Measurements from ENCODE around the gene REV1.

Gene REV1

DNA sequence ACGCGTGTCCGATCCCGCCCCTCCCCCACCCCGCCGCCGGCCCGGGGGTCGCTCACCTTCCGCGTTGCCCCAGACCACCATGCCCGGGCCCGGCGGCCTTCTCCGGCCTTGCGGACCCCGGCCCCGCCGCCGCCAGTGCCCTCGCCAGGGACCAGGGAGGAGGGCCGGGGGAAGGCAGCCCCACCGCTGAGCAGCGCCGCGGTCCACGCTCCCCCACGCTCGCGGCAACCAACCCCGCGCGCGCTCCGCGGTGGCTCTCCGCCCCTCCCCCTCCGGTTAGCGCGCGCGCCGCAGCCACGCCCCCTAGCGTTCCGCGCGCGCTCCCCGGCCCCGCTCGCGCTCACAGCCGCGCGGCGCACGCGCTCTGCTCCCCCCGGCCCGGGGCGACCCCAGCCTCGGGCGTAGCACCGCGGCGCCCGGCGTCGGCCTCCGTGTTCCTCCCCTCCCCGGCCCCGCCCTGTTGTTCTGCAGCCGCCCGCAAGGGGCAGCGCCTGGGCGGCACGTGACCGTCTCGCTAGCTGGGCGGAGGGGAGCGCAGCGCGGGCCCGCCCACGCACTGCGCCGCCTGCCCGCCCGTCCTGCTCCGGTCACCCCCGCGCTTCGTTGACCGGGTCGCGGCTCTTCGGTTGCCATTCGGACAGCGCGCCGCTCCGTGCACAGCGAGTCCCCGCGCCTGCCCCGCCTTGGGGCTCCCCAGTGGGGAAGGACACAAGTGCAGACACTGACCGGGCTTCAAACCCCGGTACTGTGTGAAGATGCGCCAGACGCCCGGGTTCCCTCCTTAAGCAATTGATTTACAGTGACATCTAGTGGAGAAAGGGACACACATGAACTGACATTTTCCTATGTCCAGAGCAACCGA, at the start of gene REV1 (continued):
- no peak for TF ChIP-seq ZSCAN5A (tag by site-specific recombination; IDR thresholded peaks at IDR 0.05)
- TF ChIP-seq, protein P1, sequence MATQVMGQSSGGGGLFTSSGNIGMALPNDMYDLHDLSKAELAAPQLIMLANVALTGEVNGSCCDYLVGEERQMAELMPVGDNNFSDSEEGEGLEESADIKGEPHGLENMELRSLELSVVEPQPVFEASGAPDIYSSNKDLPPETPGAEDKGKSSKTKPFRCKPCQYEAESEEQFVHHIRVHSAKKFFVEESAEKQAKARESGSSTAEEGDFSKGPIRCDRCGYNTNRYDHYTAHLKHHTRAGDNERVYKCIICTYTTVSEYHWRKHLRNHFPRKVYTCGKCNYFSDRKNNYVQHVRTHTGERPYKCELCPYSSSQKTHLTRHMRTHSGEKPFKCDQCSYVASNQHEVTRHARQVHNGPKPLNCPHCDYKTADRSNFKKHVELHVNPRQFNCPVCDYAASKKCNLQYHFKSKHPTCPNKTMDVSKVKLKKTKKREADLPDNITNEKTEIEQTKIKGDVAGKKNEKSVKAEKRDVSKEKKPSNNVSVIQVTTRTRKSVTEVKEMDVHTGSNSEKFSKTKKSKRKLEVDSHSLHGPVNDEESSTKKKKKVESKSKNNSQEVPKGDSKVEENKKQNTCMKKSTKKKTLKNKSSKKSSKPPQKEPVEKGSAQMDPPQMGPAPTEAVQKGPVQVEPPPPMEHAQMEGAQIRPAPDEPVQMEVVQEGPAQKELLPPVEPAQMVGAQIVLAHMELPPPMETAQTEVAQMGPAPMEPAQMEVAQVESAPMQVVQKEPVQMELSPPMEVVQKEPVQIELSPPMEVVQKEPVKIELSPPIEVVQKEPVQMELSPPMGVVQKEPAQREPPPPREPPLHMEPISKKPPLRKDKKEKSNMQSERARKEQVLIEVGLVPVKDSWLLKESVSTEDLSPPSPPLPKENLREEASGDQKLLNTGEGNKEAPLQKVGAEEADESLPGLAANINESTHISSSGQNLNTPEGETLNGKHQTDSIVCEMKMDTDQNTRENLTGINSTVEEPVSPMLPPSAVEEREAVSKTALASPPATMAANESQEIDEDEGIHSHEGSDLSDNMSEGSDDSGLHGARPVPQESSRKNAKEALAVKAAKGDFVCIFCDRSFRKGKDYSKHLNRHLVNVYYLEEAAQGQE (tag by site-specific recombination; IDR thresholded peaks at IDR 0.05), result 0 out of 2 replicates have a peak, but pooled peaks have one; percentile 19
- 0 out of 2 replicates have a peak, but pooled peaks have one; percentile 41 for TF ChIP-seq ZFP37 (tag by site-specific recombination; IDR thresholded peaks at IDR 0.05)
- no peak for TF ChIP-seq ZNF777 (tag by site-specific recombination; IDR thresholded peaks at IDR 0.05; ENCODE audit: borderline replicate concordance)
- TF ChIP-seq ZNF2 (tag by site-specific recombination; IDR thresholded peaks at IDR 0.05), result peak; percentile 54; the same call in 1 of the 2 replicates
- TF ChIP-seq ZNF843 (tag by site-specific recombination; IDR thresholded peaks at IDR 0.05), result peak; percentile 31; the same call in 1 of the 2 replicates
- TF ChIP-seq ZNF768 (tag by site-specific recombination; IDR thresholded peaks at IDR 0.05), result no peak
- no peak for TF ChIP-seq BCL11B (tag by site-specific recombination; IDR thresholded peaks at IDR 0.05; ENCODE audit: low read depth)
- TF ChIP-seq ZNF274 (IDR thresholded peaks at IDR 0.05; ENCODE audit: low read length), result no peak
- TF ChIP-seq ZNF274 (tag by site-specific recombination; IDR thresholded peaks at IDR 0.05; ENCODE audit: borderline replicate concordance), result no peak
- no peak for TF ChIP-seq ZNF266 (tag by site-specific recombination; IDR thresholded peaks at IDR 0.05; ENCODE audit: low read depth)
- TF ChIP-seq, protein P2, sequence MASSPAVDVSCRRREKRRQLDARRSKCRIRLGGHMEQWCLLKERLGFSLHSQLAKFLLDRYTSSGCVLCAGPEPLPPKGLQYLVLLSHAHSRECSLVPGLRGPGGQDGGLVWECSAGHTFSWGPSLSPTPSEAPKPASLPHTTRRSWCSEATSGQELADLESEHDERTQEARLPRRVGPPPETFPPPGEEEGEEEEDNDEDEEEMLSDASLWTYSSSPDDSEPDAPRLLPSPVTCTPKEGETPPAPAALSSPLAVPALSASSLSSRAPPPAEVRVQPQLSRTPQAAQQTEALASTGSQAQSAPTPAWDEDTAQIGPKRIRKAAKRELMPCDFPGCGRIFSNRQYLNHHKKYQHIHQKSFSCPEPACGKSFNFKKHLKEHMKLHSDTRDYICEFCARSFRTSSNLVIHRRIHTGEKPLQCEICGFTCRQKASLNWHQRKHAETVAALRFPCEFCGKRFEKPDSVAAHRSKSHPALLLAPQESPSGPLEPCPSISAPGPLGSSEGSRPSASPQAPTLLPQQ (tag by site-specific recombination; IDR thresholded peaks at IDR 0.05), result peak; percentile 69
- no peak for TF ChIP-seq ZNF155 (tag by site-specific recombination; IDR thresholded peaks at IDR 0.05)
- TF ChIP-seq ZNF654 (tag by site-specific recombination; IDR thresholded peaks at IDR 0.05; ENCODE audit: low read depth), result peak; percentile 90
- TF ChIP-seq ZNF211 (tag by site-specific recombination; IDR thresholded peaks at IDR 0.05; ENCODE audit: low read depth), result no peak
- TF ChIP-seq KLF1 (tag by site-specific recombination; IDR thresholded peaks at IDR 0.05), result peak; percentile 76
- no peak for TF ChIP-seq ZNF664 (tag by site-specific recombination; IDR thresholded peaks at IDR 0.05)
- peak; percentile 91 for TF ChIP-seq ZBTB20 (tag by site-specific recombination; IDR thresholded peaks at IDR 0.05)
- no peak for TF ChIP-seq ZNF148 (tag by site-specific recombination; IDR thresholded peaks at IDR 0.05; ENCODE audit: borderline replicate concordance)
- TF ChIP-seq, protein P3, sequence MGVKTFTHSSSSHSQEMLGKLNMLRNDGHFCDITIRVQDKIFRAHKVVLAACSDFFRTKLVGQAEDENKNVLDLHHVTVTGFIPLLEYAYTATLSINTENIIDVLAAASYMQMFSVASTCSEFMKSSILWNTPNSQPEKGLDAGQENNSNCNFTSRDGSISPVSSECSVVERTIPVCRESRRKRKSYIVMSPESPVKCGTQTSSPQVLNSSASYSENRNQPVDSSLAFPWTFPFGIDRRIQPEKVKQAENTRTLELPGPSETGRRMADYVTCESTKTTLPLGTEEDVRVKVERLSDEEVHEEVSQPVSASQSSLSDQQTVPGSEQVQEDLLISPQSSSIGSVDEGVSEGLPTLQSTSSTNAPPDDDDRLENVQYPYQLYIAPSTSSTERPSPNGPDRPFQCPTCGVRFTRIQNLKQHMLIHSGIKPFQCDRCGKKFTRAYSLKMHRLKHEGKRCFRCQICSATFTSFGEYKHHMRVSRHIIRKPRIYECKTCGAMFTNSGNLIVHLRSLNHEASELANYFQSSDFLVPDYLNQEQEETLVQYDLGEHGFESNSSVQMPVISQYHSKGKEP (tag by site-specific recombination; IDR thresholded peaks at IDR 0.05), result 0 out of 2 replicates have a peak, but pooled peaks have one; percentile 8
- TF ChIP-seq ZBTB7A (tag by site-specific recombination; IDR thresholded peaks at IDR 0.05; ENCODE audit: low read depth), result no peak
- no peak for TF ChIP-seq ZNF354C (tag by site-specific recombination; IDR thresholded peaks at IDR 0.05; ENCODE audit: borderline replicate concordance, low read depth)
- TF ChIP-seq ZNF629 (tag by site-specific recombination; IDR thresholded peaks at IDR 0.05), result peak; percentile 56; the same call in 1 of the 2 replicates
- TF ChIP-seq ZNF558 (tag by site-specific recombination; IDR thresholded peaks at IDR 0.05), result no peak
- no peak for TF ChIP-seq ZNF175 (tag by site-specific recombination; IDR thresholded peaks at IDR 0.05)
- TF ChIP-seq SETDB1 (IDR thresholded peaks at IDR 0.05; ENCODE audit: insufficient read length, low read length), result no peak
- TF ChIP-seq ZNF214 (tag by site-specific recombination; IDR thresholded peaks at IDR 0.05; ENCODE audit: borderline replicate concordance), result no peak
- no peak for TF ChIP-seq ZNF704 (tag by site-specific recombination; IDR thresholded peaks at IDR 0.05)
